Prostate gland (tissue), 2 donors: ENCODE data around the gene DHRS12. TPM values are rescaled to one million over a fixed set of nuclear protein-coding genes. Genes with fewer than 3 reads are reported as not detected.

Experiments used
- DNase-seq: peaks from one replicate; pipeline ENCODE4 v3.0.0-alpha.2; 2019; ENCODE audit warnings: low spot score
- H3K27ac ChIP-seq, 2 donors: fragments of 200-600 bp; sonication (generic); 2 replicates each; pipeline ENCODE4 v1.5.1; 2017 to 2019
- H3K27me3 ChIP-seq: fragments of 200-600 bp; sonication (generic); replicated peaks from 2 replicates; pipeline ENCODE4 v1.5.1; 2019; ENCODE audit not compliant: insufficient read depth
- H3K36me3 ChIP-seq, 2 donors: fragments of 200-600 bp; sonication (generic); 1 replicate in 1 of 2; 2 replicates in 1 of 2; pipeline versions ENCODE4 v1.5.1 to v1.8.1; 2017 to 2019
- H3K4me1 ChIP-seq: fragments of 200-600 bp; sonication (generic); replicated peaks from 2 replicates; pipeline ENCODE4 v1.5.1; 2019
- H3K4me3 ChIP-seq, 2 donors: fragments of 200-600 bp; sonication (generic); 2 replicates each; pipeline ENCODE4 v1.5.1; 2017 to 2019
- H3K9me3 ChIP-seq: fragments of 200-600 bp; sonication (generic); 2 replicates; pipeline ENCODE4 v1.5.1; 2017
- CTCF ChIP-seq, 4 experiments: fragments of 200-600 bp in 2 of 4; fragments of 450-650 bp in 2 of 4; sonication (generic) in 2 of 4; IDR thresholded peaks; 1 replicate in 3 of 4; 2 replicates in 1 of 4; pipeline ENCODE4 v1.5.1; 2016 to 2019; ENCODE audit warnings: antibody characterized with exemption in 4 of 4, mild to moderate bottlenecking in 2 of 4, moderate library complexity in 2 of 4
- POLR2A ChIP-seq: fragments of 450-650 bp; IDR thresholded peaks from one replicate; pipeline ENCODE4 v1.6.1; 2016; ENCODE audit warnings: antibody characterized with exemption, mild to moderate bottlenecking
- POLR2AphosphoS5 ChIP-seq: sonication (generic); formaldehyde crosslinking; IDR thresholded peaks from one replicate; pipeline ENCODE4 v1.6.1; 2017; ENCODE audit warnings: antibody characterized with exemption
- WGBS: methylation state at CpG from one replicate; pipeline ENCODE4 v1.1.5; 2018; 5-methylcytosine and 5-hydroxymethylcytosine counted together
- intact Hi-C: fragments of 100-400 bp; cut with DNase I; formaldehyde crosslinking; loops from one replicate; pipeline ENCODE4 v1.14.2; 2022
- total RNA-seq, 2 donors: library from RNA; depleted of rRNA; stranded (reverse); fragments of >200 nt; gene quantifications; one replicate each; pipeline ENCODE4 v1.1.0, GENCODE V29; 2016

DHRS12 gene
- total RNA-seq, 2 donors from 2014 or later, result 18.7 to 19.8 TPM

GRCh38 chr13:51795419-51795818, 8.5 kb downstream of the DHRS12 start:
- WGBS, result 89% methylated on average over 2 of the region's 2 CpGs
- Histone ChIP-seq H3K9me3 (no peaks in the 10 kb centered on the region), H3K27ac (no peak overlapping the region), H3K27me3 (no peaks in the 10 kb centered on the region), H3K36me3 (no peaks in the 10 kb centered on the region), H3K4me3 (no peak overlapping the region), H3K4me1 (no peaks in the 10 kb centered on the region)
- no peak for DNase-seq
- TF ChIP-seq POLR2A, result no peak
- no peak for TF ChIP-seq CTCF (IDR thresholded peaks at IDR 0.05)
- no peak for TF ChIP-seq POLR2AphosphoS5
- intact Hi-C loops, result no loop called here

GRCh38 chr13:51794964-51795363, 9.0 kb downstream of the DHRS12 start:
- no peak overlapping the region for H3K4me3 ChIP-seq
- no peak overlapping the region for H3K27ac ChIP-seq
- no peaks in the 10 kb centered on the region for H3K9me3 ChIP-seq
- no peaks in the 10 kb centered on the region for H3K27me3 ChIP-seq
- H3K36me3 ChIP-seq, result no peaks in the 10 kb centered on the region
- intact Hi-C loops, result no loop called here
- no peaks in the 10 kb centered on the region for H3K4me1 ChIP-seq
- no peak for DNase-seq
- TF ChIP-seq POLR2A, result no peak
- no peak for TF ChIP-seq CTCF (IDR thresholded peaks at IDR 0.05)
- TF ChIP-seq POLR2AphosphoS5, result no peak
- WGBS, result 74% methylated on average over 4 of the region's 4 CpGs

GRCh38 chr13:51793570-51794271, 10.2 kb downstream of the DHRS12 start:
- Histone ChIP-seq H3K27ac (no peak overlapping the region), H3K4me1 (no peaks in the 10 kb centered on the region), H3K9me3 (no peaks in the 10 kb centered on the region), H3K36me3 (no peaks in the 10 kb centered on the region), H3K4me3 (no peak overlapping the region), H3K27me3 (no peaks in the 10 kb centered on the region)
- DNase-seq, result no peak
- TF ChIP-seq POLR2A, result no peak
- no peak for TF ChIP-seq POLR2AphosphoS5
- TF ChIP-seq CTCF (IDR thresholded peaks at IDR 0.05), result no peak
- WGBS, result 70% methylated on average over 6 of the region's 6 CpGs
- intact Hi-C loops, result no loop called here

- TF ChIP-seq CTCF (IDR thresholded peaks at IDR 0.05), result no peak
- no peak for TF ChIP-seq POLR2AphosphoS5
- no peak for TF ChIP-seq POLR2A
- no peak overlapping the region for H3K4me3 ChIP-seq
- H3K36me3 ChIP-seq, result no peaks in the 10 kb centered on the region
- no peaks in the 10 kb centered on the region for H3K9me3 ChIP-seq
- intact Hi-C loops, result no loop called here
- WGBS, result 55% methylated on average over 10 of the region's 10 CpGs
- H3K27me3 ChIP-seq, result no peaks in the 10 kb centered on the region
- H3K27ac ChIP-seq, result peak overlapping the region; percentile 36 to 37
- no peak for DNase-seq
- H3K4me1 ChIP-seq, result no peaks in the 10 kb centered on the region
Observed at GRCh38 chr13:51786425-51787265, 17.3 kb downstream of the DHRS12 start.
